GM19239 (cell line): Measurements from ENCODE around the gene SETD2.
"Not testable (repeated sequence)": the region's sequence is repeated elsewhere in the genome, so short reads cannot be mapped to it uniquely, and the experiment has no call there.

Experiments
- DNase-seq: peaks from one replicate; pipeline ENCODE4 v3.0.0; 2011; ENCODE audit warnings: low spot score; ENCODE audit not compliant: insufficient read length
- FAIRE-seq: peaks from 2 replicates; lab custom pipeline; 2011; peaks lifted over from hg19 to GRCh38; lab: Jason Lieb, UNC

The SETD2 gene

GRCh38 chr3:47158208-47158607 lies 5.7 kb downstream of the SETD2 start:
- no peak for DNase-seq
- FAIRE-seq: no peak

GRCh38 chr3:47156396-47156795 lies 7.5 kb downstream of the SETD2 start:
- DNase-seq (no peak), FAIRE-seq (no peak)

GRCh38 chr3:47152578-47152977 lies 11.3 kb downstream of the SETD2 start:
- FAIRE-seq (peak; percentile 70), DNase-seq (no peak)

- FAIRE-seq (peak; percentile 18), DNase-seq (no peak)
These were observed 12.1 kb downstream of the SETD2 start for GRCh38 chr3:47151836-47152235.

GRCh38 chr3:47149339-47149933 lies 14.5 kb downstream of the SETD2 start:
- no peak for FAIRE-seq

GRCh38 chr3:47145272-47145671 lies 18.6 kb downstream of the SETD2 start:
- DNase-seq (no peak), FAIRE-seq (no peak)

More at GRCh38 chr3:47149339-47149933, 14.5 kb downstream of the SETD2 start:
- no peak for DNase-seq

GRCh38 chr3:47143068-47143467 lies 20.8 kb downstream of the SETD2 start:
- no peak for DNase-seq
- no peak for FAIRE-seq

- FAIRE-seq, DNase-seq: not testable (repeated sequence)
These were observed 21.4 kb downstream of the SETD2 start for GRCh38 chr3:47142536-47142935.

- FAIRE-seq: peak; percentile 89
- peak; percentile 62 for DNase-seq
These were observed 22.9 kb downstream of the SETD2 start for GRCh38 chr3:47140973-47141461.

- DNase-seq, FAIRE-seq: not testable (repeated sequence)
These were observed 23.4 kb downstream of the SETD2 start for GRCh38 chr3:47140553-47140952.

GRCh38 chr3:47134311-47134710 lies 29.6 kb downstream of the SETD2 start:
- no peak for DNase-seq
- FAIRE-seq: no peak

- no peak for FAIRE-seq
- DNase-seq: no peak
These were observed 30.3 kb downstream of the SETD2 start for GRCh38 chr3:47133641-47134040.

- FAIRE-seq: no peak
- no peak for DNase-seq
These were observed 33.4 kb downstream of the SETD2 start for GRCh38 chr3:47130557-47130956.

GRCh38 chr3:47128137-47128536 lies 35.8 kb downstream of the SETD2 start:
- peak; percentile 75 for FAIRE-seq
- no peak for DNase-seq

- FAIRE-seq (no peak), DNase-seq (no peak)
These were observed 40.1 kb downstream of the SETD2 start for GRCh38 chr3:47123857-47124256.

- FAIRE-seq: peak; percentile 37
- no peak for DNase-seq
These were observed 42.5 kb downstream of the SETD2 start for GRCh38 chr3:47121409-47121808.

- FAIRE-seq: peak; percentile 67
- DNase-seq: no peak
These were observed 43.8 kb downstream of the SETD2 start for GRCh38 chr3:47120138-47120537.

- DNase-seq, FAIRE-seq: not testable (repeated sequence)
These were observed 44.5 kb downstream of the SETD2 start for GRCh38 chr3:47119387-47119786.

- FAIRE-seq: peak; percentile 59
- DNase-seq: no peak
These were observed 46.0 kb downstream of the SETD2 start for GRCh38 chr3:47117807-47118364.

- FAIRE-seq: not testable (repeated sequence)
These were observed 48.4 kb downstream of the SETD2 start for GRCh38 chr3:47115524-47115923.

GRCh38 chr3:47113669-47114365 lies 50.1 kb downstream of the SETD2 start:
- DNase-seq: no peak
- peak; percentile 92 for FAIRE-seq

More at GRCh38 chr3:47115524-47115923, 48.4 kb downstream of the SETD2 start:
- DNase-seq: not testable (repeated sequence)
